Erythroblast (primary cell): ENCODE results near the gene AAK1.

Source experiments
- DNase-seq, 2 experiments: peaks; one replicate each; lab custom pipeline; 2025; lab: John Stamatoyannopoulos, UW
- GATA1 ChIP-seq: IDR thresholded peaks from 2 replicates; pipeline ENCODE4 v1.6.1; 2011; ENCODE audit warnings: low read depth, mild to moderate bottlenecking, control low read depth, low read length, moderate library complexity
- POLR2A ChIP-seq: IDR thresholded peaks from 2 replicates; pipeline ENCODE4 v1.6.1; 2011; ENCODE audit warnings: mild to moderate bottlenecking, low read length

AAK1 gene

DNA sequence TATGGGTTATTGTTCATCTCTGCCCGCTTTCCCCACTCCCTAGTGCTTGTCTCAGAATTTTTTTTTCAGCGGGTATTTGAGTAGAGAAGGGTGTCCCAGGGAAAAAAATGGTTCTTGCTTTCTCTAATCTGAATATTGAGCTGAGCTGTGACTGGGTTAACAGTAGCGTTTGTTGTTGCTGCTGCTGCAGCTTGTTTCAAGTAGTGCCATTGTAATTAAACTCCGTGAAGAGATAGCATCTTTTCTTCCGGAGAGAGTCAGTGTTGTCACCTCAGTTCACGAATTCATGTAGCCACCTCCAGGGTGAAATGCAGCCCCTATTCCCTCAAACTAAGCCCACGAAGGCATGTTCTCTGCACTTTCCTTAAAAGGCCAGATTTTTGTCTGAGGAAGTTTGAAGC lies 1.5 kb upstream of the AAK1 start:
- no peak for TF ChIP-seq POLR2A
- no peak for TF ChIP-seq GATA1
- DNase-seq = peak; percentile 33 to 35

GRCh38 chr2:69644506-69644979 lies 1.0 kb upstream of the AAK1 start:
- no peak for TF ChIP-seq GATA1
- peak; percentile 7 for TF ChIP-seq POLR2A
- peak in 1 of 2 experiments; percentile 51 for DNase-seq

GRCh38 chr2:69642709-69643601 lies 584 bp downstream of the AAK1 start:
- DNase-seq = peak; percentile 66 to 85
- TF ChIP-seq GATA1 (no peak), POLR2A (no peak)

DNA sequence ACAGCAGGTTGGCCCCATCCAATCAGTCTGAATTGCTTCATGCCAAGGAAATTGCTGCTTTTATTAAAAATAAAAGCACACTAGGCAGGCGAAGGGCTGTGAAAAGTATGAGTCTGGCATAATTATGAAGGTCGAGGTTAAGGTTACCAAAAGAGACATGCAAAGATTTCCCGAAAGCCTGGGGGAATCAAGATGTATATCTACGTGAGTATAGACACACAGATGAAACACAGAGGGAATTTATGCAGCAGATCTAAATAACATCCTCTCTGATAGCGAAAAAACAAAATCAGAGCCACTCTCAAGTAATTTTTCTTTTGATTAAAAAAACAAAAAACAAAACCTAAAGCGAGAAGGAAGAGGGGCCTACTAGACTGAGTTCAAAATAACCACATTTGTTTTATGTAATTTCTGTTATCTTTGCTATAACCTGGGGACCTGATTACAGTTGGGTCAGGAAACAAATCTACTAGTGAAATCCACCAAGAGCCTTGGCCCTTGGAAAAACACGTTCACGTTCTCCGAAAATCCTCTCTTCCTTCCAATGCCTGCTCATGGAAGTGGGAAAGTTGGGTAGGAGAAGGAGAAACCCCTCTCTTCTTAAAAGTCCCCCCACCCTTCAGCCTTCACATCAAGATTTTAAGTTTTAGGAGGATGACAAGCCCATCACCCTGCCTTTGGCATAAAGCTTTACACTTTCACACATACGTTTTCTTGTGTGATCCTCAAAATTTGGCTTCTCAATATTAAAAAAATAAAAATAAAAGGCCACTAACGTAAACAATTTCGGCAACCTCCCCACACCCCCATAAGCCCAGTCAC lies 1.4 kb downstream of the AAK1 start:
- DNase-seq = no peak
- no peak for TF ChIP-seq POLR2A
- no peak for TF ChIP-seq GATA1

GRCh38 chr2:69641471-69641870 lies 2.1 kb downstream of the AAK1 start:
- no peak for DNase-seq
- TF ChIP-seq POLR2A (no peak), GATA1 (no peak)

DNA sequence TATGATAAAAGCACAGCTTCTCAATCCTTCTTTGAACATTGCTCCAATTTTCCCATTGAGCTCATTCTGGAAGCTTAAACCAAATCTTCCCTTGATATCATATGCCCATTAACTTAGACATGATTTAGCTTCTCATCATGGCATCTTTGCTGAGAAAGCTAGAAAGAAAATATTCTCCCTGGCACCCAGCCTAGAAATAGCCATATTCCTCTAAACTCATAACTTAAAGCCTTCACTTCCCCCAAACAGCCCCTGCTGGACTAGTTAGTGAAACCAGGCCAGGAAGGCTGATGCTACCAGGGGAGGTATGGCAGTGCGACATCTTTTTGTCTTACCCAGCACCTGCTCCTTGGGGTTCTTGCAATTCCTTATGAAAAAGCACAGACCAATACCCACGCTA lies 4.3 kb downstream of the AAK1 start:
- DNase-seq = no peak

DNA sequence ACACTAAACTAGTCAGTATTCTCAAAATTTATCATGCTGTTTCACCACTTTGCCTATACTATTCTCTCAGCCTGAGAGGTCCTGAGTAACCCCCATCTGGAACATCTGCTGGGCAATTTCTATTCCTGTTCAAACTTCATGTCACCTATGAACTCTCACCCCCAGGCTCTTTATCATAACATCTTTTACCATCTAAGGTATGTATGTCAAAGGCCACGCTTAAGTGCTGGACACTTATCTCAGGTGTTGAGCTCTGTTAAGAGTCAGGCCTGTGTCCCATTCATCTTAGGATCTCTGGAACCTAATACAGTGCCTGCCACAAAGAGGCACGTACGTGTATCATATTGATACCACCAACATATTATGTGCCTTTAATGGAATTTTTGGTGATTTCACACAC lies 4.9 kb downstream of the AAK1 start:
- DNase-seq = no peak
- no peak for TF ChIP-seq GATA1
- no peak for TF ChIP-seq POLR2A

More for the DNA sequence above, 4.3 kb downstream of the AAK1 start:
- TF ChIP-seq GATA1 (no peak), POLR2A (no peak)

DNA sequence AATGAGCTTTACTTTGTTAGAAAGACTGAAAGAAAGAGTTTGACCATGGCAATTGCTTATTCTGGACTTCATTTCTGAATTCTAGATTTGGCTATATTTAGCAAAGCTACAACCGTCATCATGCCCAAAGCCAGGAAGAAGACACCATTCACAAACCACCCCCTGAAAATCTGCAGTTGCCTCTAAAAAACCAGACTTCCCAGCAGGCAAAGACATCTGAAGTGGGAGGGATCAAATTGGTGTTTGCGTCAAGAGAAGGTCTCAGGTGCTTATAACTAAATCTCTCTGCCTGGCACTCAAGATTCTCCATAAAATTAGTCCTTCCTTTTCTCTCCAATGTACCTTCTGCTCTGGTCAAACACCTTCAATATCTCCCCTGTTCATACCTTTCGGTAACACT lies 5.6 kb downstream of the AAK1 start:
- no peak for DNase-seq
- TF ChIP-seq GATA1 = no peak
- no peak for TF ChIP-seq POLR2A

DNA sequence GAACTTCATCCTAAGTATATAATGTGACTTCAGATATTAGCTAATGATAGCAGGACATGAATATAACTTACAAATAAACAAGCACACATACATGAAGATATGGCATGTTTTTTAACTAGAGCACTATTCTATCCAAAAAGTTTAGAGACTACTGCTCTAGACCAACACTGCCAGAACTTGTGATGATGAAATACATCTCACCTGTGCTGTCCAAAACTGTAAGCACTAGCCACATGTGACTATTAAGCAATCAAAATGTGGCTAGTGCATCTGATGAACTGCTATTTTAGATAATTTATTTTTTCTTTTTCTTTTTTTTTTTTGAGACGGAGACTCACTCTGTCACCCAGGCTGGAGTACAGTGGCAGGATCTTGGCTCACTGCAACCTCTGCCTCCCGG lies 7.1 kb downstream of the AAK1 start:
- TF ChIP-seq GATA1 (no peak), POLR2A (no peak)
- DNase-seq = no peak

DNA sequence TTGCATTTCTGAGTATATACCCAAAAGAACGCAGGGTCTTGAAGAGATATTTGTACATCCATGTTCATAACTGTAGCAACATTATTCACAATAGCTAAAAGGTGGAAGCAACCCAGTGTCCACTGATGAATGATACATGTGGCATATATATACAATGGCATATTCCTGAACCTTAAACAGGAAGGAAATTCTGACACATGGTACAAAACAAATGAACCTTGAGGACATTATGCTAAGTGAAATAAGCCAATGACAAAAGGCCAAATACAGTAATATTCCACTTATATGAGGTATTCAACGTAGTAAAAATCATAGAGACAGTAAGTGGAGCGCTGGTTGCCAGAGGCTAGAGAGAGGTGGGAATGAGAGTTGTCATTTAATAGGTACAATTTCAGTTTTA lies 8.1 kb downstream of the AAK1 start:
- no peak for DNase-seq
- no peak for TF ChIP-seq POLR2A
- TF ChIP-seq GATA1 = no peak

GRCh38 chr2:69634196-69634821 lies 9.2 kb downstream of the AAK1 start:
- TF ChIP-seq GATA1 = no peak
- no peak for TF ChIP-seq POLR2A
- peak in 1 of 2 experiments; percentile 26 for DNase-seq

DNA sequence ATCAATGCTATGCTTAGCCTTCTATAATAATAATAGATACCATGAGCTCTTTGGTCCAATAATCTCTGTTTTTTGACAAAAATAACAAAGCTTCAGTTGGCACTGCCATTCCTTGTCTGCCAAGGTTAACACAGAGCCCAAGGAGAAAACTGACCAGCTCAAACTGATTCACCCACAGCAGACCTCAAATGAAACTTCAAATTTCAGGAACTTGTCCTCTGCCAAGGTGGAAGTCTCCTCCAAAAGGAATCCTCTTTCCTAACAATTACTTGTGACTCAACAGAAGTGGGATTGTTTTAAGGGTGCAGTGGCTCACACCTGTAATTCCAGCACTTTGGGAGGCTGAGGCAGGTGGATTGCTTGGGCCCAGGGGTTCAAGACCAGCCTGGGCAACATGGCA lies 12.1 kb downstream of the AAK1 start:
- no peak for DNase-seq
- no peak for TF ChIP-seq POLR2A
- TF ChIP-seq GATA1 = no peak

DNA sequence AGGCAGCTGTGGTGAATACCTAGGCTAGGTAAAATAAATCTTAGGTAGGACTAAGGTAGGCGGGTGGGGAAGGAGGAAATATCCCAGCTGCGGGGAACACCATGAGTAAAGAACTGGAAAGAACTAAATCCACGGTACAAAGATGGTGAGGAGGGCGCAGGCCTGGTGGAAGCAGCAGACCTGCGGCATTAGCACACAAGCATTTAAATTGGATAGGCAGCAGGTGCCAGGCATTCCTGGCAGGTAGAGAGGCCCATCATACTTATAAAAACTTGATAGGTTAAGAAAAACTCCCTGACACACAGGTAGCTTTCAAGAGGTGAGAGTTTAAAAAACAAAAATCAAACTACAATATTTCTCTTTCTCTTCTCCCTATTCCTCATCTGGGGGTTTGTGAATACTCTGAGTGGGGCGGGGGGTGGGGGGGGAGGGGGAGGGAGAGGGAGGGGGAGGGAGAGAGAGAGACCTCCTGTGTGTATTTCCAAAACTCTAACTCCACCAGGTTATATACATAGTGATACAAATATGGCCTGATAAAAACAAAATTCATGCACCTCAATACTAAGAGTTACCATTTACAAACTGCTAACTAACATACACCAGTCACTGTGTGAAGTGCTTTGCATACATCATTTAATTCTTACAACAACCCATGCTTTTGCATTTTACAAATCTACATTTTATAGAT lies 13.5 kb downstream of the AAK1 start:
- no peak for TF ChIP-seq GATA1
- no peak for TF ChIP-seq POLR2A
- DNase-seq = no peak
